Measurements from ENCODE around the gene ASB3.

- TF ChIP-seq CTCF (IDR thresholded peaks at IDR 0.05; ENCODE audit: borderline replicate concordance, extremely low read depth, low read length, poor library complexity, severe bottlenecking) (no peak), EZH2 (IDR thresholded peaks at IDR 0.05; ENCODE audit: borderline replicate concordance, low read depth, low read length, severe bottlenecking) (no peak)
Observed at GRCh38 chr2:53724536-53724935, 62.2 kb downstream of the ASB3 start.
